ENCODE results near the gene TEKT3. TPM values are rescaled to one million over a fixed set of nuclear protein-coding genes. Genes with fewer than 3 reads are reported as not detected.

Gene TEKT3
- total and polyA plus RNA-seq, 2 of the 4 experiments (the other 2 are of a cell fraction), result 0.15 TPM; not detected in 1

DNA sequence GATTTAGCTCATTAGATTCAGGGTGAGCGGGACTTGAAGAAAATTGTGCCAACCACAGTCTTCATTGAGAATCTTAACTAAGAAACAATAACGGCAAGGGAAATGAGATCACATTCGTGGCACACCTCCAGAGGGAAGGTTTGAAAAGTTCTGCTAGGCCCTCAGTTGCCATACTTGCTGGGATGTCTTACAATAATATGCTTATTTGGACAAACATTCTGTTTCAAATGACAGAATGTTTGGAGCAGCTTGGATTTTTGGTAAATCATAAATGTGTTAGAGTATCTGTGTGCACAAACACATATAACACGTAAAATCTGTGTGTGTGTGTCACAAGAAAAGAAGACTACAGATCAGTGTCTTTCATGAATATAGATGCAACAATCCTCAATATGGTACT is 24.6 kb upstream of the TEKT3 start:
- no TSS peak for BruUV-seq (replicated peaks)
- Histone ChIP-seq H2AK5ac (ENCODE audit: low read depth, low read length) (no peak overlapping the region), H2BK15ac (ENCODE audit: low read depth, low read length) (no peak overlapping the region), H2BK5ac (ENCODE audit: low read depth, low read length, poor library complexity, severe bottlenecking) (no peak overlapping the region), H4K8ac (ENCODE audit: low read depth in 2 of 2, low read length in 2 of 2) (no peak overlapping the region), H2AFZ (replicated peaks; ENCODE audit: low read length, poor library complexity) (no peak overlapping the region), H4K91ac (ENCODE audit: insufficient read depth, low read depth, low read length) (no peak overlapping the region), H3K9me3 (ENCODE audit: control insufficient read depth, insufficient read depth, low read length) (peaks cover 2% of the 10 kb centered on the region; the same call in 1 of the 2 replicates), H3K56ac (ENCODE audit: extremely low read depth, insufficient read depth, low read length) (no peak overlapping the region), H4K20me1 (ENCODE audit: insufficient read depth, low read length) (no peaks in the 10 kb centered on the region), H3K23ac (ENCODE audit: low read depth, low read length) (no peak overlapping the region), H2AK9ac (replicated peaks; ENCODE audit: low read depth, low read length, poor library complexity) (no peak overlapping the region), H3K4ac (ENCODE audit: low read depth, low read length) (no peak overlapping the region), H3K9ac (ENCODE audit: low read depth, low read length) (no peak overlapping the region), H3K4me1 (ENCODE audit: control insufficient read depth, insufficient read depth, low read length) (peaks cover 5% of the 10 kb centered on the region), H3K27ac (ENCODE audit: insufficient read depth, low read length) (no peak overlapping the region), H3K36me3 (ENCODE audit: control insufficient read depth, insufficient read depth, low read length) (no peaks in the 10 kb centered on the region), H3K4me3 (ENCODE audit: insufficient read depth, low read depth, low read length) (no peak overlapping the region), H2BK20ac (ENCODE audit: low read depth, low read length) (no peak overlapping the region), H3K79me1 (ENCODE audit: low read depth in 1 of 2, low read length in 2 of 2) (no peaks in the 10 kb centered on the region), H2BK120ac (ENCODE audit: low read depth, low read length) (no peak overlapping the region), H3K4me2 (ENCODE audit: low read depth, low read length) (no peak overlapping the region), H3K18ac (ENCODE audit: low read depth, low read length) (no peak overlapping the region), H3K9me1 (ENCODE audit: insufficient read depth, low read length) (peaks cover 3% of the 10 kb centered on the region; the same call in 1 of the 2 replicates), H4K5ac (ENCODE audit: low read depth, low read length) (no peak overlapping the region), H3K14ac (replicated peaks; ENCODE audit: low read depth, low read length) (no peak overlapping the region), H3K27me3 (ENCODE audit: control insufficient read depth, insufficient read depth, low read length) (peaks cover 3% of the 10 kb centered on the region; the same call in 1 of the 2 replicates)
- in situ Hi-C loops (cut with MboI; ENCODE audit: low sequenced_read_pairs), result no loop called here
- ChIA-PET CTCF (no interaction called here), POLR2A (ENCODE audit: unreplicated experiment) (no interaction called here)
- dilution Hi-C loops (cut with HindIII; ENCODE audit: low sequenced_read_pairs, unreplicated experiment), result no loop called here
- ATAC-seq (ENCODE audit: low read depth) (no peak), DNase-seq (no peak)
- intact Hi-C loops (cut with micrococcal nuclease), result no loop called here
- TF ChIP-seq, protein P1, sequence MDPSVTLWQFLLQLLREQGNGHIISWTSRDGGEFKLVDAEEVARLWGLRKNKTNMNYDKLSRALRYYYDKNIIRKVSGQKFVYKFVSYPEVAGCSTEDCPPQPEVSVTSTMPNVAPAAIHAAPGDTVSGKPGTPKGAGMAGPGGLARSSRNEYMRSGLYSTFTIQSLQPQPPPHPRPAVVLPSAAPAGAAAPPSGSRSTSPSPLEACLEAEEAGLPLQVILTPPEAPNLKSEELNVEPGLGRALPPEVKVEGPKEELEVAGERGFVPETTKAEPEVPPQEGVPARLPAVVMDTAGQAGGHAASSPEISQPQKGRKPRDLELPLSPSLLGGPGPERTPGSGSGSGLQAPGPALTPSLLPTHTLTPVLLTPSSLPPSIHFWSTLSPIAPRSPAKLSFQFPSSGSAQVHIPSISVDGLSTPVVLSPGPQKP (IDR thresholded peaks at IDR 0.05; ENCODE audit: borderline replicate concordance, low read depth, low read length), result no peak
- TF ChIP-seq, protein P2, sequence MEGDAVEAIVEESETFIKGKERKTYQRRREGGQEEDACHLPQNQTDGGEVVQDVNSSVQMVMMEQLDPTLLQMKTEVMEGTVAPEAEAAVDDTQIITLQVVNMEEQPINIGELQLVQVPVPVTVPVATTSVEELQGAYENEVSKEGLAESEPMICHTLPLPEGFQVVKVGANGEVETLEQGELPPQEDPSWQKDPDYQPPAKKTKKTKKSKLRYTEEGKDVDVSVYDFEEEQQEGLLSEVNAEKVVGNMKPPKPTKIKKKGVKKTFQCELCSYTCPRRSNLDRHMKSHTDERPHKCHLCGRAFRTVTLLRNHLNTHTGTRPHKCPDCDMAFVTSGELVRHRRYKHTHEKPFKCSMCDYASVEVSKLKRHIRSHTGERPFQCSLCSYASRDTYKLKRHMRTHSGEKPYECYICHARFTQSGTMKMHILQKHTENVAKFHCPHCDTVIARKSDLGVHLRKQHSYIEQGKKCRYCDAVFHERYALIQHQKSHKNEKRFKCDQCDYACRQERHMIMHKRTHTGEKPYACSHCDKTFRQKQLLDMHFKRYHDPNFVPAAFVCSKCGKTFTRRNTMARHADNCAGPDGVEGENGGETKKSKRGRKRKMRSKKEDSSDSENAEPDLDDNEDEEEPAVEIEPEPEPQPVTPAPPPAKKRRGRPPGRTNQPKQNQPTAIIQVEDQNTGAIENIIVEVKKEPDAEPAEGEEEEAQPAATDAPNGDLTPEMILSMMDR (conservative IDR thresholded peaks at IDR 0.05; ENCODE audit: low read depth, low read length), result no peak
- WGBS, 2 experiments (ENCODE audit: extremely low coverage in 2 of 2, insufficient read length in 1 of 2), result no CpG with 5 or more reads among the region's 4 CpGs
